ACC112 (cell line): ENCODE measurements around the gene PLA2G2F.

ENCODE experiments used
- H2AFZ ChIP-seq: fragments of 200-600 bp; sonication (generic); one replicate; pipeline ENCODE4 v1.6.0; 2017; ENCODE audit warnings: antibody characterized with exemption, low read length; ENCODE audit not compliant: unreplicated experiment
- H3K27ac ChIP-seq: fragments of 200-600 bp; sonication (generic); 2 replicates; pipeline ENCODE4 v1.5.1; 2014; ENCODE audit warnings: low read depth, mild to moderate bottlenecking, antibody characterized with exemption, low read length, moderate library complexity
- H3K27me3 ChIP-seq: fragments of 200-600 bp; sonication (generic); 2 replicates; pipeline ENCODE4 v1.6.1; 2014; ENCODE audit warnings: mild to moderate bottlenecking, antibody characterized with exemption, low read length, moderate library complexity, mixed read lengths; ENCODE audit not compliant: insufficient read depth
- H3K36me3 ChIP-seq: fragments of 200-600 bp; sonication (generic); 2 replicates; pipeline ENCODE4 v1.6.1; 2016; ENCODE audit warnings: mild to moderate bottlenecking, antibody characterized with exemption, low read length, moderate library complexity, mixed read lengths; ENCODE audit not compliant: insufficient read depth
- H3K4me1 ChIP-seq: fragments of 200-600 bp; sonication (generic); one replicate; pipeline ENCODE4 v1.6.1; 2016; ENCODE audit warnings: low read length, mixed read lengths; ENCODE audit not compliant: insufficient read depth, unreplicated experiment, control insufficient read depth
- H3K4me3 ChIP-seq: fragments of 200-600 bp; sonication (generic); 2 replicates; pipeline ENCODE4 v1.5.1; 2014; ENCODE audit warnings: mild to moderate bottlenecking, low read depth, low read length
- H3K79me2 ChIP-seq: fragments of 200-600 bp; sonication (generic); one replicate; pipeline ENCODE4 v1.6.0; 2016; ENCODE audit warnings: low read length; ENCODE audit not compliant: control insufficient read depth, unreplicated experiment, insufficient read depth

The PLA2G2F gene

DNA sequence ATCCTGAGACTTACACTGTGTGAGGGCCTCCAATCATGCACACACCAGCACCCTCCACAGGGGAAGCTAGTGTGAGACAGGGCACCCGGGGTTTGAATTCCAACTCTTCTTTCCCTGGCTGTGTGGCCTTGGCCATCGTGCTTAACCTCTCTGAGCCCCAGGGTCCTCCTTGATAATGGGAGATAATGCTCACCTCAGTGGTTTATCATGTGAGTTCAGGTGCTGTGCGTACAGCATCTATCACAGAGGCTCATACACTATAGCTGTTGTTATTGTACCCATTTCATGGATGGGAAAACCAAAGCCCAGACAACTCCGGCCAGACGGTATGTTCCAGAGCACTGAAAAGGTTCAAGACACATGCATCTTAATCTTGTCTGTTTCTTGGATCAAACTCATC is 30.8 kb downstream of the PLA2G2F start:
- Histone ChIP-seq H3K27me3 (peaks cover 40% of the 10 kb centered on the region), H3K36me3 (no peaks in the 10 kb centered on the region), H3K79me2 (no peaks in the 10 kb centered on the region), H3K4me3 (no peak overlapping the region), H3K27ac (no peak overlapping the region), H2AFZ (no peak overlapping the region), H3K4me1 (no peaks in the 10 kb centered on the region)

DNA sequence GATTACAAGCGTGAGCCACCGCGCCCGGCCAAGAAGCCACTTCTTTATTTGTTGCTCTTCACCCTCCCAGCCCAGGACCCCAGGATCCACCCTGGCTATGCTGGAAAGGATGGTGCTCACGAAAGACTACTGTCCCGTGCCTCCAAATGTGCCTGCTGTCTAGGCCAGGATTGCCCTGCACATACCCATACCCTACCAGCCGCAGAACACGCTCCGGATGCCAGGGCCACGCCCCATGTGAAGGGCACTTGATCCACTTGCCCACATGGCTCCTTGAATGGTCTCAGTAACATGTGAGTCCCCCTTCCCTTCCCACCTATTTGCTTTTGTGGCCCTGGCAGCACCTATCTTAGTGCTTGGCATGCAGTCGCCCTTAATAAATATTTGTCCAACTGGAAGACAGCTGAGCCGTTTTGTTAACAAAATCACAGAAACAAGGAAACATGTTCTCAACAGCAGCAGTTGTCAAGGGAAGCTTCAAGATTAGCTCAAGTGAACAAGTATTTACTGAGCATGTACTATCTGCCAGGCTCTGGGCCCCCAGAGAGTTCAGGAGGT is 33.0 kb downstream of the PLA2G2F start:
- Histone ChIP-seq H3K4me3 (no peak overlapping the region), H3K27ac (no peak overlapping the region), H2AFZ (no peak overlapping the region)

DNA sequence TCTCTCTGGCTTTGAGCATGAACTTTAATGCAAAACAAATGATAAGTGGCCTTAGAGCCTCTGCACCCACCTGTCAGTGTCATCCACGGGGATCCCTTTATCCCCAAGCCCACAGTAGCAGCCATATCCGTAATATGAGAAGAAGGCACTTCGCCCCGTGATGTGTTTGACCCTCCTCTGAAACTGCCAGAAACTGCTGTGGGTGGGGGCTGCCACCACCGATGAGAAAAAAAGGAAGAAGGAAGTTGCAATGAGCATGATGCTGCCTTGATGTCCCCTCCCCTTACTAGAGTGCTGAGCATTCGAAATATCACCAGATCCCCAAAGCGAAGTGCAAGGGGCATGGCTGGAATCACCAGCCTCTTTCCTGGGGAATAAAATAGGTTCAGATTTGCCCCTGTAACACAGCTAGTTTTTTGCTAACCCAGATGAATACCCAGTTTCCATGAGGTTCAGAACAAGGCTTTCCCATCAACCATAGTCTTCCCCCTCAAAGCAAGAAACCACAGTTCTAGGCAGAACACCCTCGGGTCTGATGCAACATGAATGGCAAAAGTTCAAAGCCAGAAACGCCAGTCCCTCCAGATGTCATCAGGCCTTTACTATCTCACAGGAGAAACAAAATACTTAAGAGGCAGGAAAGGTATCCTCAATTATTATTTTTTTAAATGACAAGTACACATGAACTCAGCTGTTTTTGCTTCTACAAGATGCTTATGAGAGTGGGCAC is 36.0 kb downstream of the PLA2G2F start:
- Histone ChIP-seq H3K36me3 (no peaks in the 10 kb centered on the region), H3K27me3 (peaks cover 45% of the 10 kb centered on the region), H3K4me3 (no peak overlapping the region), H3K4me1 (no peaks in the 10 kb centered on the region), H2AFZ (no peak overlapping the region), H3K79me2 (no peaks in the 10 kb centered on the region), H3K27ac (no peak overlapping the region)

More for the DNA sequence above, 33.0 kb downstream of the PLA2G2F start:
- no peaks in the 10 kb centered on the region for H3K79me2 ChIP-seq
- no peaks in the 10 kb centered on the region for H3K4me1 ChIP-seq
- peaks cover 35% of the 10 kb centered on the region for H3K27me3 ChIP-seq
- no peaks in the 10 kb centered on the region for H3K36me3 ChIP-seq

DNA sequence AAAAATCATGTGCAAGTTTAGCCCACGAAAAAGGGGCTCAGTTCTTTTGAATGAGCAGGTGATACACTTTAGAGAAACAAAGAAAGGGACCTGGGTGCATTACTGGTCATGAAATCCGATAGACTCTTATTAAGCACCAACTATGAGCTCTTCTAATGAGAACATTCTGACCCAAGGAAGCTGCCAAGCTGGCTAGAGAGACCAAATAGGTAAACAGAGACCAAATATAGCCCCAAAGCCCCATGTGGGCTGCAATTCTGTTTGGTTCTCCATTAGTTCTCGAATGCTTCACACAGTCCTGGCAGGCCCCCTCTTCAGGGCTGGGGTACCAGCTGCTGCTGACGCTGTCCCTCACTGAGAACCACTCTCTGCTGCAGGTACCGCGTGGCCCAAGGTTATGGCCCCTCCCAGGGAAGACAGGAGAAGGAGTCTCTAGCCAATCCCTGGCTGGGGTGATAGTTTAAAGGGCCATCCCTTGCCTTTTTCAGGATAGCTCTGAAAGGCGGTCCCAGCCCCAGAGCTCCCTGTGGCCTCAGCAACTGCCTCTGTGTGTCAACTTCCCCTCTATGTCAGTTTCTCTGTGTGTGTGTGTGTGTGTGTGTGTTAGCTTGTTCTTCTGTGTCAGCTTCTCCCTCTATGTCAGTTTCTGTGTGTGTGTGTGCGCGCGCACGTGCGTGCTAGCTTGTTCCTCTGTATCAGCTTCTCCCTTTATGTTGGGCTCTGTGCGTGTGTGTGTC is 39.7 kb downstream of the PLA2G2F start:
- Histone ChIP-seq H2AFZ (no peak overlapping the region), H3K79me2 (no peaks in the 10 kb centered on the region), H3K27ac (no peak overlapping the region), H3K27me3 (peaks cover 80% of the 10 kb centered on the region), H3K4me1 (no peaks in the 10 kb centered on the region), H3K36me3 (no peaks in the 10 kb centered on the region), H3K4me3 (no peak overlapping the region)

DNA sequence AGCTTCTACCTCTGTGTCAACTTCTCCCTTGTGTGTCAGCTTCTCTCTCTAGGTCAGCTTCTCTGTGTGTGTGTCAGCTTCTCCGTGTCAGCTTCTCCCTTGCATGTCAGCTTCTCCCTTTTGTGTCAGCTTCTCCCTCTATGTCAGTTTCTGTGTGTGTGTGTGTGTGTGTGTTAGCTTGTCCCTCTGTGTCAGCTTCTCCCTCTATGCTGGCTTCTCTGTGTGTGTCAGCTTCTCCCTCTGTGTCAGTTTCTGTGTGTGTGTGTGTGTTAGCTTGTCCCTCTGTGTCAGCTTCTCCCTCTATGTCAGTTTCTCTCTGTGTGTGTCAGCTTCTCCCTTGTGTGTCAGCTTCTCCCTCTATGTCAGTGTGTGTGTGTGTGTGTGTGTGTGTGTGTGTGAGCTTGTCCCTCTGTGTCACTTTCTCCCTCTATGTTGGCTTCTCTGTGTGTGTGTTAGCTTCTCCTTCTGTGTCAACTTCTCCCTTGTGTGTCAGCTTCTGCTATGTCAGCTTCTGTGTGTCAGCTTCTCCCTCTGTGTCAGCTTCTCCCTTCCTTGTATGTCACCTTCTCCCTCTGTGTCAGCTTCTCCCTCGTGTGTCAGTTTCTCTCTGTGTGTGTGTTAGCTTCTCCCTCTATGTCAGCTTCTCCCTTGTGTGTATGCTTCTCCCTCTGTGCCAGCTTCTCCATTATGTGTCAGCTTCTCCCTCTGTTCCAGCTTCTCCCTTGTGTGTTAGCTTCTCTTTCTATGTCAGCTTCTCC is 40.4 kb downstream of the PLA2G2F start:
- Histone ChIP-seq H3K4me3 (no peak overlapping the region), H3K79me2 (no peaks in the 10 kb centered on the region), H3K4me1 (no peaks in the 10 kb centered on the region), H3K36me3 (no peaks in the 10 kb centered on the region), H3K27me3 (peaks cover 85% of the 10 kb centered on the region), H2AFZ (no peak overlapping the region), H3K27ac (no peak overlapping the region)

DNA sequence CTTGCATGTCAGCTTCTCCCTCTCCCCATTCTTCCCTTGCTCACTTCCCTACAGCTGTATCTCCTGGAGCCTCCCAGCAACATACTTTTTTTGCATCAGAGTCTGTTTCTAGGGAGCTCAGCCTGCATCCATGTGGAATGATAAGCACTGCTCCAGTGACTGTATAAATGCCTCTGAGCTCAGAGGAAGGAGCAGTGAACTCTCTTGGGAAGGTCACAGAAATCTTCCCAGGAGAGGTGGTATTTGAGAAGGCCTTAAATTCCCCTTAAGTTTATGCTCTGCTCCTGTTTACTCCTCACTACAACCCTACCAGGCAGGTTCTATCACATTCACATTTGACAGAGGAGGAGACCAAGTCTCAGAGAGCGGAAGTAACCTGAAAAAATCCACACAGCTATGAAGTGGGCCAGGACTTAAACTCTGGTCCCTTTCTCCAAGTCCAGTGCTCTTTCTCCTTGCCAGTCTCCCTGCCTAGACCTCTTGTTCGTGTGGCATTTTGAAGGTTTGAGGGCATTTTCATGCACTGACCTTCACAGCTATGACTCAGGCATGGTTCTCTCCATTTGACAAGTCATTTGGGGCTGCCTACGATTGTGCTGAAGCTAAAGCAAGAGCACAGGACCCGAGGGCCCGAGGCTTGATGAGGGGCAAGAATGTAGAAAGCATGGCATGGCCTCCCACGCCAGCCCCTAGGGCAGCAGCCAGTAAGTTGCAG is 41.2 kb downstream of the PLA2G2F start:
- peaks cover 85% of the 10 kb centered on the region for H3K27me3 ChIP-seq
- H3K27ac ChIP-seq = no peak overlapping the region
- no peak overlapping the region for H3K4me3 ChIP-seq
- no peaks in the 10 kb centered on the region for H3K36me3 ChIP-seq
- H3K4me1 ChIP-seq = no peaks in the 10 kb centered on the region
- no peak overlapping the region for H2AFZ ChIP-seq
- no peaks in the 10 kb centered on the region for H3K79me2 ChIP-seq

DNA sequence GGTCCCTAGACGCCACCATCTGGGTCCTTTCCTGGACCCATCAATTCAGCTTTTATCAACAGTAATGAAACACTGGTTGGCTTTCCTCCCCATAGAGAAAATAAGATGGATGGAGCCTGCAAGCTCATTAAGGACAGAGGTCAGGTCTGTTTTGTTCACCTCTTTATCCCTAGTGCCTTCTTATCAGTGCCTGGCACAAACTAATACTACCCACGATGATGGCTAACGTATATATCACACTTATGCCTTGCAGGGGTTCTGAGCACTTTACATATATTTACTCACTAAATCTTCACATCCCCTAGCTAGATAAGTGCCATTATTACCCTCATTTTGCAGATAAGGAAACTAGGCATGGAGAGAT is 41.7 kb downstream of the PLA2G2F start:
- H3K36me3 ChIP-seq = no peaks in the 10 kb centered on the region
- no peak overlapping the region for H3K27ac ChIP-seq
- H3K4me1 ChIP-seq = no peaks in the 10 kb centered on the region
- H3K79me2 ChIP-seq = no peaks in the 10 kb centered on the region
- H3K27me3 ChIP-seq = peaks cover 85% of the 10 kb centered on the region
- no peak overlapping the region for H2AFZ ChIP-seq
- no peak overlapping the region for H3K4me3 ChIP-seq

DNA sequence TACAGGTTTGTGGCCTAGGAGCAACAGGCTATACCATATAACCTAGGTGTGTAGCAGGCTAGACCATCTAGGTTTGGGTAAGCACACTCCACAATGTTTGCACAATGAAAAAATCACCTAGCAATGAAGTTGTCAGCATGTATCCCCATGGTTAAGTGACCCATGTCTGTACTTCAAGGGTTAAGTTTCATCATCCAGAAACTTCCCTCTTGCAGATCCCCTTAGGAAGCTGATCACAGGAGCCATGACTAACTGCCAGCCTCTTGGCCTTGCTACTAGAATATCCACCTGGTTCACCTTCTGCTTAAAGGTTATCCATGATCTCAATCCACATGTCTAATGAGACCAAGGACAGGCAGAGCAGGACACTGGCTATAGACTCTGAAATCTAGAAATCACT is 43.3 kb downstream of the PLA2G2F start:
- Histone ChIP-seq H3K4me1 (no peaks in the 10 kb centered on the region), H2AFZ (no peak overlapping the region), H3K4me3 (no peak overlapping the region), H3K27me3 (peaks cover 90% of the 10 kb centered on the region), H3K36me3 (no peaks in the 10 kb centered on the region), H3K79me2 (no peaks in the 10 kb centered on the region), H3K27ac (no peak overlapping the region)

DNA sequence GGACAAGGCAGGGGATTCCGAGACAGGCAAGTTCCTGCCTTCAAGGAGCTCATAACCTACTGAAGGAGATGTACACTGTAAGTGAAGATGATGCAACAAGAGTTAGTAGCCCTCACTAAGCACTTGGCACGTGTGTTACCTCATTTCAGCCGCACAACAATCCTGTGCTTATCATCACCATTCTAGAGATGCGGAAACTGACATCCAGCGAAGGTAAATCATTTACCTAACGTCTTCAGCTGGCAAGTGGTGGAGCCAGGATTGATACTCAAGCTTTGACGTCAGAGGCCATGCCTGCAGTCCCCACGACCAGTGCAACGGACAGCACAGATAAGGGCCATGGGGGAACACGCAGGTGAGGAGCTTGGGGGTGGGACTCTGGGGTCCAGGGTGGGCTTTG is 43.9 kb downstream of the PLA2G2F start:
- Histone ChIP-seq H3K36me3 (no peaks in the 10 kb centered on the region), H3K27me3 (peaks cover 90% of the 10 kb centered on the region), H3K4me3 (no peak overlapping the region), H3K79me2 (no peaks in the 10 kb centered on the region), H3K4me1 (no peaks in the 10 kb centered on the region), H2AFZ (no peak overlapping the region), H3K27ac (no peak overlapping the region)

DNA sequence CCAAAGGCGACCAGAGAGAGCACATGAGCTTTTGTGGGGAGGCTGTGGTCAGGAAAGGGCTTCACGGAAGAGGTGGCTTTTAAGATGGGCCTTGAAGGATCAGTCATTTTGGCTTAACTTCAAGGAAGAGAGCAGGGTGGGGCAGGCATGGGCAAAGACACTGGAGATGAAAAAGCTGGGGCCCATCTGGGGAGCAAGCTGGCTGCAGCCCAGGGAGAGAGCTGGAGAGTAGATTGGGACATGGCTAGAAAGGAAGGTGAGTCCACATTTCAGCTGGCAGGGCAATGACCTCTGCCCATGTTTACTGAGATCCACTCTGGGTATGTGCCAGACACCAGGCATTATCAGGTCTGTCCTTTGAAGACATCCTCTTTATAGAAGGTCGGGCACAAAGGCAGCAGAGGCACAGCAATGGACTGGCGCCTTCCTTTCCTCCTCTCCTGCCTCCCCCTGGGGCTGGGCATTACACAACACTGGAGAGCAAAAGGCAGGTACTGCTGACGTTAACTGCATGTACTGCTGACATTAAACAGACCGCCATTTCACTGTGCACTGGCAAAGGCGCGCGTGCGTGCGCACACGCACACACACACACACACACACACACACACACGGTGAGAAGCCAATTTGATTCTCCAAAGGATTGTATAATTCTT is 44.6 kb downstream of the PLA2G2F start:
- peaks cover 91% of the 10 kb centered on the region for H3K27me3 ChIP-seq
- no peaks in the 10 kb centered on the region for H3K79me2 ChIP-seq
- no peaks in the 10 kb centered on the region for H3K4me1 ChIP-seq
- no peak overlapping the region for H3K27ac ChIP-seq
- no peak overlapping the region for H2AFZ ChIP-seq
- H3K4me3 ChIP-seq = no peak overlapping the region
- H3K36me3 ChIP-seq = no peaks in the 10 kb centered on the region
